Hepatocyte (in vitro differentiated cells): Measurements from ENCODE around the gene IQGAP2. TPM values are rescaled to one million over a fixed set of nuclear protein-coding genes. Genes with fewer than 3 reads are reported as not detected.
"Not testable (repeated sequence)": the region's sequence is repeated elsewhere in the genome, so short reads cannot be mapped to it uniquely, and the experiment has no call there.

Experiments used
- DNase-seq: peaks from one replicate; pipeline ENCODE4 v3.0.0-alpha.2; 2016; ENCODE audit warnings: low spot score
- H2AFZ ChIP-seq: fragments of 200-600 bp; sonication (generic); 2 replicates; pipeline ENCODE4 v1.6.0; 2016; ENCODE audit warnings: antibody characterized with exemption, mild to moderate bottlenecking
- H3K27ac ChIP-seq: fragments of 200-600 bp; sonication (generic); 2 replicates; pipeline ENCODE4 v1.5.1; 2016; ENCODE audit warnings: mild to moderate bottlenecking
- H3K27me3 ChIP-seq: fragments of 200-600 bp; sonication (generic); 2 replicates; pipeline ENCODE4 v1.6.1; 2016
- H3K36me3 ChIP-seq: fragments of 200-600 bp; sonication (generic); replicated peaks from 2 replicates; pipeline ENCODE4 v1.5.1; 2016; ENCODE audit warnings: low read depth; ENCODE audit not compliant: insufficient read depth
- H3K4me1 ChIP-seq: fragments of 200-600 bp; sonication (generic); 2 replicates; pipeline ENCODE4 v1.5.1; 2016; ENCODE audit warnings: mild to moderate bottlenecking, moderate library complexity; ENCODE audit not compliant: insufficient read depth
- H3K4me2 ChIP-seq: fragments of 200-600 bp; sonication (generic); 2 replicates; pipeline ENCODE4 v1.6.0; 2016
- H3K4me3 ChIP-seq: fragments of 200-600 bp; sonication (generic); 2 replicates; pipeline ENCODE4 v1.5.1; 2016; ENCODE audit warnings: mild to moderate bottlenecking
- H3K79me2 ChIP-seq: fragments of 200-600 bp; sonication (generic); 2 replicates; pipeline ENCODE4 v1.6.0; 2017; ENCODE audit warnings: mild to moderate bottlenecking
- H3K9me2 ChIP-seq: fragments of 200-600 bp; sonication (generic); replicated peaks from 2 replicates; pipeline ENCODE4 v1.6.0; 2017; ENCODE audit warnings: mild to moderate bottlenecking; ENCODE audit not compliant: insufficient read depth
- H3K9me3 ChIP-seq: fragments of 200-600 bp; sonication (generic); 2 replicates; pipeline ENCODE4 v1.5.1; 2016; ENCODE audit warnings: low read depth, mild to moderate bottlenecking
- H4K20me1 ChIP-seq: fragments of 200-600 bp; sonication (generic); 2 replicates; pipeline ENCODE4 v1.6.0; 2016; ENCODE audit warnings: mild to moderate bottlenecking; ENCODE audit not compliant: insufficient read depth, poor library complexity, severe bottlenecking
- EZH2 ChIP-seq: fragments of 200-600 bp; sonication (generic); IDR thresholded peaks from 2 replicates; pipeline ENCODE4 v1.6.1; 2016; ENCODE audit warnings: antibody characterized with exemption, mild to moderate bottlenecking, borderline replicate concordance
- EZH2phosphoT487 ChIP-seq: fragments of 200-600 bp; sonication (generic); IDR thresholded peaks from one replicate; pipeline ENCODE4 v1.6.1; 2018; ENCODE audit warnings: antibody characterized with exemption, mild to moderate bottlenecking, low read depth, moderate library complexity; ENCODE audit not compliant: unreplicated experiment, severe bottlenecking
- WGBS: methylation state at CpG from one replicate; pipeline ENCODE4 v1.1.6; 2016; ENCODE audit warnings: low lambda C conversion rate; ENCODE audit errors: missing lambda C conversion rate; 5-methylcytosine and 5-hydroxymethylcytosine counted together
- polyA plus RNA-seq: library from polyadenylated mRNA; unstranded; fragments of >200 nt; fragmentation: Nextera tagmentation; extraction: Ambion mirVana; gene quantifications from 2 replicates; pipeline ENCODE4 v1.2.1, GENCODE V29; 2016
- total RNA-seq: library from RNA; depleted of rRNA; stranded (reverse); fragments of >200 nt; gene quantifications from 2 replicates; pipeline ENCODE4 v1.2.3, GENCODE V29; 2014
- TF ChIP-seq, protein P1 (sequence below): fragments of 200-600 bp; sonication (generic); IDR thresholded peaks from 2 replicates; pipeline ENCODE4 v1.5.1; 2016; ENCODE audit warnings: antibody characterized with exemption, mild to moderate bottlenecking; ENCODE audit not compliant: poor library complexity

IQGAP2 gene
- total and polyA plus RNA-seq, 2 experiments from 2014 or later: 37.2 to 78.9 TPM

DNA sequence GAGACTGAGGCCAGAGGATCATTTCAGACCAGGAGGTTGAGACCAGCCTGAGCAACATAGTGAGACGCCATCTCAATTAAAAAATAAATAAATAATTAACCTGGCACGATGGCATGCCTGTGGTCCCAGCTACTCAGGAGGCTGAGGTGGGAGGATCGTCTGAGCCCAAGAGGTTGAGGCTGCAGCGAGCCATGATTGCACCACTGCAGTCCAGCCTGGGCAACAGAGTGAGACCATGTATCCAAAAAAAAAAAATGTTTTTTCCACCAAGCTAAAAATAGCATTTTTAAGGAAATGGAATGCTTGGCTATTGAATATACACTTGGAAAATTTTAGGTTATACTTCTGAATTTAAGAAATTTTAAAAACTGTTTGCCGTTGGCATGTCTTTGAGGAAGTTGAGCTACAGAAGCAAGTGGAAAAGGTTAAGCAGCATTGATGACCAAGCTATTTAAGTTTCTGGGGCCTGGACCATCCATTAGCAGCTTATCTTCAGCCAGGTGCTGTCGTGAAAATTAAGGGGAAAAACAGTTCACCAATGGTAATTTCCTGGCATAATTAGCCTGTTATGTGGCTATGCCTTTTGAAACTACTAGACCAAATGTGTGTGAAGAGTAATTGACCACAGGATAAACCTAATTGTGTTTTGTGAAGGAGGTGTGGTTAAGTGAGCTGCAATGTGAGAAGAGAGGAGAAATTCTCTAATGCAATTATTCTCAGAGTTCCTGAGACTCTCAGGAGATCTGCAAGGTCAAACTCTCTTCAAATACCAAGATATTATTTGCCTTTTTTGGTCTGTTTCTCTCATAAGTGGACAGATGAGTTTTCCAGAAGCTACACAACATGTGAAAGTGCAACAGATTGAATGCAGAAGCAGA is 333.8 kb downstream of the IQGAP2 start:
- H3K4me3 ChIP-seq: no peak overlapping the region
- H3K79me2 ChIP-seq: no peaks in the 10 kb centered on the region
- 89% methylated on average over 6 of the region's 6 CpGs for WGBS
- no peaks in the 10 kb centered on the region for H3K9me2 ChIP-seq
- H3K4me1 ChIP-seq: no peaks in the 10 kb centered on the region
- no peaks in the 10 kb centered on the region for H3K9me3 ChIP-seq
- no peak overlapping the region for H2AFZ ChIP-seq
- no peak for DNase-seq
- no peak overlapping the region for H3K4me2 ChIP-seq
- no peaks in the 10 kb centered on the region for H3K36me3 ChIP-seq
- no peak for TF ChIP-seq EZH2phosphoT487
- TF ChIP-seq, protein P1, sequence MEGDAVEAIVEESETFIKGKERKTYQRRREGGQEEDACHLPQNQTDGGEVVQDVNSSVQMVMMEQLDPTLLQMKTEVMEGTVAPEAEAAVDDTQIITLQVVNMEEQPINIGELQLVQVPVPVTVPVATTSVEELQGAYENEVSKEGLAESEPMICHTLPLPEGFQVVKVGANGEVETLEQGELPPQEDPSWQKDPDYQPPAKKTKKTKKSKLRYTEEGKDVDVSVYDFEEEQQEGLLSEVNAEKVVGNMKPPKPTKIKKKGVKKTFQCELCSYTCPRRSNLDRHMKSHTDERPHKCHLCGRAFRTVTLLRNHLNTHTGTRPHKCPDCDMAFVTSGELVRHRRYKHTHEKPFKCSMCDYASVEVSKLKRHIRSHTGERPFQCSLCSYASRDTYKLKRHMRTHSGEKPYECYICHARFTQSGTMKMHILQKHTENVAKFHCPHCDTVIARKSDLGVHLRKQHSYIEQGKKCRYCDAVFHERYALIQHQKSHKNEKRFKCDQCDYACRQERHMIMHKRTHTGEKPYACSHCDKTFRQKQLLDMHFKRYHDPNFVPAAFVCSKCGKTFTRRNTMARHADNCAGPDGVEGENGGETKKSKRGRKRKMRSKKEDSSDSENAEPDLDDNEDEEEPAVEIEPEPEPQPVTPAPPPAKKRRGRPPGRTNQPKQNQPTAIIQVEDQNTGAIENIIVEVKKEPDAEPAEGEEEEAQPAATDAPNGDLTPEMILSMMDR: no peak
- TF ChIP-seq EZH2: no peak
- H3K27me3 ChIP-seq: no peaks in the 10 kb centered on the region
- no peak overlapping the region for H3K27ac ChIP-seq
- no peaks in the 10 kb centered on the region for H4K20me1 ChIP-seq

DNA sequence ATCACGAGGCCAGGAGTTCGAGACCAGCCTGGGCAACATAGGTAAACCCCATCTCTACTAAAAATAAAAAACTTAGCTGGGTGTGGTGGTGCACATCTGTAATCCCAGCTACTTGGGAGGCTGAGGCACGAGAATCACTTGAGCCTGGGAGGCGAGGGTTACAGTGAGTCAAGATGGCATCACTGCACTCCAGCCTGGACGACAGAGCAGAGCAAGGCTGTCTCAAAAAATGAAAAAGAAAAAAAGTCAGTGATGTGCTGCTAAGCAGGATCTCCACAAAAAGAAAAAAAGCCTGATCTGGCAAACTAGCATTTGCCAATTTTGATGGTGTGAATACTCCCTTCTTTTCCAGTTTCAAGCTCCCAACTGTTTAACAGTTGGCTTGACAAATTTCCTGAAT is 334.8 kb downstream of the IQGAP2 start:
- Histone ChIP-seq H3K4me3 (no peak overlapping the region), H3K27ac (peak overlapping the region; percentile 73), H4K20me1 (no peaks in the 10 kb centered on the region), H3K4me1 (no peaks in the 10 kb centered on the region), H3K9me3 (no peaks in the 10 kb centered on the region), H3K27me3 (no peaks in the 10 kb centered on the region), H3K9me2 (no peaks in the 10 kb centered on the region), H3K4me2 (no peak overlapping the region), H2AFZ (no peak overlapping the region), H3K36me3 (no peaks in the 10 kb centered on the region), H3K79me2 (no peaks in the 10 kb centered on the region)
- TF ChIP-seq, protein P1: no peak
- TF ChIP-seq EZH2phosphoT487 (no peak), EZH2 (no peak)
- no peak for DNase-seq
- WGBS: 98% methylated on average over 5 of the region's 5 CpGs

DNA sequence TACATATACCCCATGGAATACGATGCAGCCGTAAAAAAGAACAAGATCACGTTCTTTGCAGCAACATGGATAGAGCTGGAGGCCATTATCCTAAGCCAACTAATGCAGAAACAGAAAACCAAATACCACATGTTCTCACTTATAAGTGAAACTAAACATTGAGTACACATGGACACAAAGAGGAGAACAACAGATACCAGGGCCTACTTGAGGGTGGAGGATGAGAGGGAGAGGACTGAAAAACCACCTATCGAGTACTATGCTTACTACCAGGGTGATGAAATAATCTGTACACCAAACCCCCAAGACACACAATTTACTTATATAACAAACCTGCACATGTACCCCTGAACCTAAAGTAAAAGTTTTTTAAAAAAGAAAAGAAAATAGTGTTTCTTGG is 338.4 kb downstream of the IQGAP2 start:
- H4K20me1 ChIP-seq, H3K79me2 ChIP-seq, H3K4me1 ChIP-seq, H3K27ac ChIP-seq, DNase-seq, H2AFZ ChIP-seq, H3K4me3 ChIP-seq, H3K9me3 ChIP-seq, H3K9me2 ChIP-seq, H3K27me3 ChIP-seq, H3K4me2 ChIP-seq, H3K36me3 ChIP-seq: not testable (repeated sequence)
- WGBS: 96% methylated on average over 4 of the region's 4 CpGs

DNA sequence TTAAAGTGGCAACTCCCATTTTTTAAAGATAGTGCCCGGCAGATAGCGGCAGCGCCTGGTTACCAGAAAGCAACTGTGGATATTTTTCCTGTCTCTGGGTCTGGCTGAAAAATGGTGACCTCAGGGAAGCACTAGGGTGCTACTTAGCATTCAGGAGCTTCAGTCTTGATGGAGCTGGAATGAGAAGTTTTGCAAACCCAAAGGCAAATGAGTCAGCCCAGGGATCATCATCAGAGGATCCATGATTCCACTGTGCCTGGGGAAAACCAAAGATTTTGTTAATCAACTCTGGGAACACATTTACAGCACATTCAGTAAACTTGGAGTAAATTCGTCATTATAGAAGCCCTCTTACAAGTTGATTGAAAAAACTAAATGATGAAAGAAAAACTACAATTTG is 339.5 kb downstream of the IQGAP2 start:
- WGBS: 73% methylated on average over 4 of the region's 4 CpGs

More for the DNA sequence above, 339.5 kb downstream of the IQGAP2 start:
- Histone ChIP-seq H3K79me2 (no peaks in the 10 kb centered on the region), H2AFZ (no peak overlapping the region), H3K36me3 (no peaks in the 10 kb centered on the region), H3K4me2 (no peak overlapping the region), H4K20me1 (no peaks in the 10 kb centered on the region), H3K27ac (peak overlapping the region; percentile 23), H3K9me3 (no peaks in the 10 kb centered on the region), H3K9me2 (no peaks in the 10 kb centered on the region), H3K27me3 (no peaks in the 10 kb centered on the region), H3K4me3 (no peak overlapping the region), H3K4me1 (no peaks in the 10 kb centered on the region)
- TF ChIP-seq, protein P1: no peak
- no peak for TF ChIP-seq EZH2phosphoT487
- TF ChIP-seq EZH2: no peak
- DNase-seq: no peak
